ENCODE data around the gene UGT2B15. TPM values are rescaled to one million over a fixed set of nuclear protein-coding genes. Genes with fewer than 3 reads are reported as not detected.
"Not testable (repeated sequence)": the region's sequence is repeated elsewhere in the genome, so short reads cannot be mapped to it uniquely, and the experiment has no call there.

The UGT2B15 gene
- total RNA-seq, 1 experiment from 2014 or later: not detected

DNA sequence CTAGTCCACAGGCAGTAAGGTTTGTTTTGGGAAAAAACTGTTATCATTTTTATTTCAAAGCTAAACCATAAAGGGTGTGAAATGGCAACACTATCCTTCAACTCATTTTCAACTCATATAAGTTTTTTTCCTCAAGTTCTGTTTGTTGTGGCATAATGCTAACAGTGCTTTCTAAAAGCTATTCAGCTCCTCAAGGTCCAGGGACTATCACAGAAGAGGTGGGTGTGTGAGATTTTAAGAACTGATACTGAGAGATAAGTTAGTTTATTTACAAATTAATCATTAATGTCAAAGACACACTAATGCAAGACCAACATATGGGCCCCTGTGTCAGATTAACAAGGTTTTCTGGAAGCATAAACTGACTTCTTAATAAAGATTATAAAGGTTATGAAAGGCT is 11.8 kb downstream of the UGT2B15 start:
- DNase-seq (ENCODE audit: low spot score): no peak
- in situ Hi-C loops (cut with HindIII; ENCODE audit: low sequenced_read_pairs): no loop called here

DNA sequence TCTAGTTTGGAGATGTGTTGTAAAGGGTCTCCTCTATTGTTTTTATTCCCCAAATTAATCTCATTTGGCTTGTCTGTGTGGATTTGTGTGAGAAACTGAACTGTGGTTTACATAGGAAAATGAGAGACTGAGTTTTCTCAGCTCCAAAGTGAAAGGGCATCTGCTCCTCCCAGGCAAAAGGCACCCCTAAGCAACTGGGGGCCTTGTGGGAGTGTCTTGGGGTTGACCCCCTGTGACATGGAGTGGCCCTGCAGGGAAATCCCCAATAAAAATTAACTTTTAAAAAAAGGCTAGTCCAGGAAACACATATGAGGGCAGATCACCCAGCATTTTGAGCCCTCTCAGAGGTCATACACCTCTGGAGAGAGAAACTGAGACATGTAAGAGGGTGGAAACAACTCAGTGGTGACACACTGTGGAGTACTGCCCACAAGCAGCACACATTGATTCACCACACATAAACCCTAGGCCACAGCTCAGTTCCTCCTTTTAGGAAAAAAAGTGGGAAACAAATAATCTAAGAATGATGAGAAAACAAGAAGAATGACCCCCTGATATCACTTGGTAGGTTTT is 13.3 kb downstream of the UGT2B15 start:
- in situ Hi-C loops (cut with HindIII; ENCODE audit: low sequenced_read_pairs); DNase-seq (ENCODE audit: low spot score): not testable (repeated sequence)

DNA sequence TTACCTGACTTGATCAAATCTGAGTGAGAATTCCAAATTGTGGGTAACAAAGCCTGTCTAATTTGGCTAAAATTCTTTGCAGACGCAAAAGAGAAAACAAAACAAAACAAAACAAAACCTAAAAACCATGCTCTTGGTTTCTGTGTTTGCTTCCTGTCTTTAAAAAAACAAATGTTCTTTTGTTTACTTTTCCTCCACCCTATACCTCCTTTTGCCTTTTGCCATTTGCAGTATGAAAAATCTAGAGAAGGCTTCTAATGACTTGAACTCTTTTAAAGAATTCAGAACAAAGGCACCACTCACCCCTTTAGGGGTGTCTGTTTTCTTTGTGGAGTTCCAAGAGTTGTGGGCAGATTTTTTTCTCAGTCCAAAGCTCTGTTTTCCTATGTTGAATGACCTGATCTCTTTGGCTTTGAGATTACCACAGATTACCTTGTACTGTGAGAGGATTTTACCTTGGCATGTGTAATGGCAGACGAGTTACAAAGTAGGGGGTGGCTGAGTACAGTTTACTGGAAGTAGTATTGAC is 13.9 kb downstream of the UGT2B15 start:
- in situ Hi-C loops (cut with HindIII; ENCODE audit: low sequenced_read_pairs); DNase-seq (ENCODE audit: low spot score): not testable (repeated sequence)

DNA sequence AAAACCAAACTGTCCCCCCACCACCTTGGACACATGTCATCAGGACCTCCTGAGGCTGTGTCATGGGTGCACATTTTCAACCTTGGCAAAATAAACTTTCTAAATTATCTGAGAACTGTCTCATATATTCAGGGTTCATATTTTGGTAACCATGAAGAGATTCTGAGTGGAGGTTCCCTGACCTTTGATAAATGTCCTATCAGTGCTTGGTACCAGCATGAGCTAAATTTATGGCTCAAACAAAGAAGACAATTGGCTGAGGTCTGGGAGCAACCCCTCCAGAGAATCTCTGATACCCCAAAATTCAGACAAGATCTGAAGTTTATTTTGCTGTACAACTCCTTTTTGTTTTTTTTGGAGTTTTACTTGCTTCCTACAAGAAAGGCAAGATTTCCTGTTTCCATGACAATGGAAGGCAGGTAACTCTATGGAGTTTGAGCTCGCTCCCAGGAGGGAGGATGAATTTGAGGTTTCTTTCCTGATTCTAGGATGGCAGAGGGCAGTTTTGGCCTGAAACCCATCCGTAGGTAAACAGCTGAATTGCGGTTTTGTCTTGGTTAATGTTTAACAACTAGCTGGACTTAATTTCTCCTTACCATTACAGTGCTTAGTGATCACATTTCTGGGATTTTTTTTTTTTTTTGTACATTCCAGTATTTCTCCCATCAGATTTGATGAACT is 14.5 kb downstream of the UGT2B15 start:
- no peak for DNase-seq (ENCODE audit: low spot score)
- in situ Hi-C loops (cut with HindIII; ENCODE audit: low sequenced_read_pairs): no loop called here

DNA sequence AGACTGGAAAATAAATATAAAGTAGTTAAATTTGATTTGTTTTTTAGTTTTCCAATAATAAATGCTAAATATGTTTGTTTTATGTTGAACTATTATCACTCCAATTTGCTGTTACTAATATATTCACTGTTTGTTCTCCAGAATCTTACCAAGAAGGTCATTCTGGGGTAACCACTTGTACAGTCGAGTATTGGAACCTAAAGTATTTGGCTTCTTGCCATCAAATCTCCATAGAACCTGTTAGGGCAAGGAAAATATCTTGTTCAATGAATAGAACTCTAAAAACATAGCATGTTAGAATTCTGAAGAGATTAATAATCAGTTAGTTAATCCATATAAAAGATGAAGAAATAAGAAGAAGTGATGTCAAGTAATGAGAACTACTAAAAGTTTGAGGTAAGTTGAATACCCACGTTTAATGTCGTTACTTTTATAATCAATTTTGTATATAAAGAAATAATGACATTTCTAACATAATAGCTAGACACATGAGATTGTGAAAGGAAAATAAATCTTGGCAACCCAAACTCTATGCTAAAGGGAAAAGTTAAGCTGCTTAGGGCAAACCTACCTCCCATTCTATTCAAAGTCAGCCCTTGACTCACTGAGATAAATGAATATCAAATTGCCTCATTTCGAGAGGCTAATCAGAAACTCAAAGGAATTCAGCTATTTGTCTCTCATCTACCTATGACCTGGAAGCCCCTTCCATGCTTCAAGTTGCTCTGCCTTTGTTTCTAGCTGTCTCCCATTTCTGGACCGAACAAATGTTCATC is 15.3 kb downstream of the UGT2B15 start:
- in situ Hi-C loops (cut with HindIII; ENCODE audit: low sequenced_read_pairs): no loop called here

DNA sequence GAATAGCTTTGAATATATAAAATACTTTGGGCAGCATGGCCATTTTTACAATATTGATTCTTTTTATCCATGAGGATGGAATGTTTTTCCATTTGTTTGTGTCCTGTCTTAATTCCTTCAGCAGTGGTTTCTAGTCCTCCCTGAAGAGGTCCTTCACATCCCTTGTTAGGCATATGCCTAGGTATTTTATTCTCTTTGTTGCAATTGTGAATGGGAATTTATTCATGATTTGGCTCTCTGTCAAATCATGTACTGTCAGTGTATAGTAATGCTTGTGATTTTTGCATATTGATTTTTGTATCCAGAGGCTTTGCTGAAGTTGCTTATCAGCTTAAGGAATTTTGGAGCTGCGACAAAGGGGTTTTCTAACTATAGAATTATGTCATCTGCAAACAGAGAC is 18.5 kb downstream of the UGT2B15 start:
- in situ Hi-C loops (cut with HindIII; ENCODE audit: low sequenced_read_pairs): no loop called here
- DNase-seq (ENCODE audit: low spot score): no peak

More for the DNA sequence above, 15.3 kb downstream of the UGT2B15 start:
- no peak for DNase-seq (ENCODE audit: low spot score)

GRCh38 chr4:68630371-68630770 is 40.1 kb downstream of the UGT2B15 start:
- in situ Hi-C loops (cut with HindIII; ENCODE audit: low sequenced_read_pairs): no loop called here
- no peak for DNase-seq (ENCODE audit: low spot score)

- DNase-seq (ENCODE audit: low spot score); in situ Hi-C loops (cut with HindIII; ENCODE audit: low sequenced_read_pairs): not testable (repeated sequence)
Observed at GRCh38 chr4:68622731-68623130, 47.7 kb downstream of the UGT2B15 start.

- DNase-seq (ENCODE audit: low spot score): no peak
- in situ Hi-C loops (cut with HindIII; ENCODE audit: low sequenced_read_pairs): no loop called here
Observed at GRCh38 chr4:68617003-68617698, 53.3 kb downstream of the UGT2B15 start.

GRCh38 chr4:68615699-68616422 is 54.6 kb downstream of the UGT2B15 start:
- DNase-seq (ENCODE audit: low spot score): no peak
- in situ Hi-C loops (cut with HindIII; ENCODE audit: low sequenced_read_pairs): no loop called here

DNA sequence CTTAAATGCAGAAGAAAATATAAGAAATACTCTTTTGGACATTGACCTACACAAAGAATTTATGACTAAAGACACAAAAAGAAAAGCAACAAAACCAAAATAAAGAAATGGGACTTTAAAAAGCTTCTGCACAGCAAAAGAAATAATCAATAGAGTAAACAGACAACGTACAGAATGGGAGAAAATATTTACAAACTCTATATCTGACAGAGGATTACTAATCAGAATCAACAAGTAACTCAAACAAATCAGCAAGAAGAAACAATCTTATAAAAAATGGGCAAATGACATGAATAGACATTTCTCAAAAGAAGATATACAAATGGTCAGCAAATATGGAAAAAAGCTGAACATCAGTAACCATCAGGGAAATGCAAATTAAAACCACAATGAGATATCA is 56.7 kb downstream of the UGT2B15 start:
- in situ Hi-C loops (cut with HindIII; ENCODE audit: low sequenced_read_pairs): no loop called here
- no peak for DNase-seq (ENCODE audit: low spot score)

DNA sequence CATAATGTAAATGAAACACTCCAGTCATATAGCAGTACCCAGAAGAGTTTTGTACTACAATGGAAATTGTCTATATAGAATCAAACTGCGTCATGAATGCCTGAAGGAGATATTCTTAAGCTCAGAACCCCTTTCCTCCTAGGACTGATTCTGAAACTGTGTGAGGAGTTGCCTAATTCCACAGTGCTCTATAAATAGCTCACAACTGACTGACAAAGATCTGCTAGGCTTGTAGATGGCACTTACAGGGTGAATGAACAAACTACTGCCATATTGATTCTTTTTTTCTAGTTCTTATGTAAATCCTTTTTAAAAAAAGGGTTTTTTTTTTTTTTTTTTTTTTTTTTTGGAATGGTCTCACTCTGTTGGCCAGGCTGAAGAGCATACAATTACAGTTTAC is 64.2 kb downstream of the UGT2B15 start:
- no peak for DNase-seq (ENCODE audit: low spot score)
- in situ Hi-C loops (cut with HindIII; ENCODE audit: low sequenced_read_pairs): no loop called here

- in situ Hi-C loops (cut with HindIII; ENCODE audit: low sequenced_read_pairs): no loop called here
- no peak for DNase-seq (ENCODE audit: low spot score)
Observed at GRCh38 chr4:68599150-68599549, 71.3 kb downstream of the UGT2B15 start.

DNA sequence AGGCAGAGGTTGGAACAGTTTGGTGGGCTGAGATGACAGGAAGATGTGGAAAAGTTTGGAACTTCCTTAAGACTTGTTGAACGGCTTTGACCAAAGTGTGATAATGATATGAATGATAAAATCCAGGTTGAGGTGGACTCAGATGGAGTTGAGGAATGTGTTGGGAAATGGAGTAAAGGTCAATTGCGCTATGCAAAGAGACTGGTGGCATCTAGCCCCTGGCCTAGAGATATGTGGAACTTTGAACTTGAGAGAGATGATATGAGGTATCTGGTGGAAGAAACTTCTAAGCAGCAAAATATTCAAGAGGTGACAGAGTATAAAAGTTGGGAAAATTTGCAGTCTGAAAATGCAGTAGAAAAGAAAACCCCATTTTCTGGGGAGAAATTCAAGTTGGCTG is 73.0 kb downstream of the UGT2B15 start:
- DNase-seq (ENCODE audit: low spot score): no peak
- in situ Hi-C loops (cut with HindIII; ENCODE audit: low sequenced_read_pairs): no loop called here

Other genes starting within 250 kb of the UGT2B15 start
- not detected in 2 replicates for gene TMPRSS11E, start 223.2 kb downstream of the UGT2B15 start, total RNA-seq (2014; rRNA removed; shearing (Covaris generic))
- not detected in 2 replicates for gene UGT2B17, start 94.3 kb downstream of the UGT2B15 start, total RNA-seq (2014; rRNA removed; shearing (Covaris generic))
- gene UGT2B10, start 145.3 kb upstream of the UGT2B15 start, total RNA-seq (2014; rRNA removed; shearing (Covaris generic)): not detected in 2 replicates